ENCODE measurements around the gene SLC13A1.
"Not testable (repeated sequence)": the region's sequence is repeated elsewhere in the genome, so short reads cannot be mapped to it uniquely, and the experiment has no call there.

The SLC13A1 gene, protein sequence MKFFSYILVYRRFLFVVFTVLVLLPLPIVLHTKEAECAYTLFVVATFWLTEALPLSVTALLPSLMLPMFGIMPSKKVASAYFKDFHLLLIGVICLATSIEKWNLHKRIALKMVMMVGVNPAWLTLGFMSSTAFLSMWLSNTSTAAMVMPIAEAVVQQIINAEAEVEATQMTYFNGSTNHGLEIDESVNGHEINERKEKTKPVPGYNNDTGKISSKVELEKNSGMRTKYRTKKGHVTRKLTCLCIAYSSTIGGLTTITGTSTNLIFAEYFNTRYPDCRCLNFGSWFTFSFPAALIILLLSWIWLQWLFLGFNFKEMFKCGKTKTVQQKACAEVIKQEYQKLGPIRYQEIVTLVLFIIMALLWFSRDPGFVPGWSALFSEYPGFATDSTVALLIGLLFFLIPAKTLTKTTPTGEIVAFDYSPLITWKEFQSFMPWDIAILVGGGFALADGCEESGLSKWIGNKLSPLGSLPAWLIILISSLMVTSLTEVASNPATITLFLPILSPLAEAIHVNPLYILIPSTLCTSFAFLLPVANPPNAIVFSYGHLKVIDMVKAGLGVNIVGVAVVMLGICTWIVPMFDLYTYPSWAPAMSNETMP

GRCh38 chr7:123199883-123200282 lies at the start of gene SLC13A1:
Gene SLC13A1 (minus strand): TSS chr7:123199969. CDS start chr7:123199946, 23 bp downstream.
- H3K4me3 Mint-ChIP-seq = no peak within 1 kb of the TSS
- H3K9me3 Mint-ChIP-seq = no peaks in the 10 kb centered on the region
- no peak for DNase-seq
- H3K27me3 Mint-ChIP-seq = no peaks in the 10 kb centered on the region
- H3K36me3 Mint-ChIP-seq (ENCODE audit: low read depth) = no peaks in the 10 kb centered on the region
- no peak within 1 kb of the TSS for H3K27ac Mint-ChIP-seq
- no peaks in the 10 kb centered on the region for H3K4me1 Mint-ChIP-seq (ENCODE audit: low read depth)

- Mint-ChIP-seq H3K27me3 (no peaks in the 10 kb centered on the region), H3K9me3 (peaks cover 2% of the 10 kb centered on the region), H3K4me3 (no peak overlapping the region), H3K27ac (no peak overlapping the region), H3K36me3 (ENCODE audit: low read depth) (no peaks in the 10 kb centered on the region), H3K4me1 (ENCODE audit: low read depth) (no peaks in the 10 kb centered on the region)
- DNase-seq = no peak
Measured at GRCh38 chr7:123244768-123245167, 45.0 kb upstream of the SLC13A1 start.

- H3K27ac Mint-ChIP-seq = no peak overlapping the region
- H3K9me3 Mint-ChIP-seq = no peaks in the 10 kb centered on the region
- no peak overlapping the region for H3K4me3 Mint-ChIP-seq
- H3K36me3 Mint-ChIP-seq (ENCODE audit: low read depth) = no peaks in the 10 kb centered on the region
- no peak for DNase-seq
- H3K4me1 Mint-ChIP-seq (ENCODE audit: low read depth) = no peaks in the 10 kb centered on the region
- no peaks in the 10 kb centered on the region for H3K27me3 Mint-ChIP-seq
Measured at GRCh38 chr7:123242467-123243092, 42.8 kb upstream of the SLC13A1 start.

GRCh38 chr7:123241809-123242208 lies 42.0 kb upstream of the SLC13A1 start:
- Mint-ChIP-seq H3K9me3 (no peaks in the 10 kb centered on the region), H3K4me3 (no peak overlapping the region), H3K27me3 (no peaks in the 10 kb centered on the region), H3K36me3 (ENCODE audit: low read depth) (no peaks in the 10 kb centered on the region), H3K4me1 (ENCODE audit: low read depth) (no peaks in the 10 kb centered on the region), H3K27ac (no peak overlapping the region)
- no peak for DNase-seq

DNA sequence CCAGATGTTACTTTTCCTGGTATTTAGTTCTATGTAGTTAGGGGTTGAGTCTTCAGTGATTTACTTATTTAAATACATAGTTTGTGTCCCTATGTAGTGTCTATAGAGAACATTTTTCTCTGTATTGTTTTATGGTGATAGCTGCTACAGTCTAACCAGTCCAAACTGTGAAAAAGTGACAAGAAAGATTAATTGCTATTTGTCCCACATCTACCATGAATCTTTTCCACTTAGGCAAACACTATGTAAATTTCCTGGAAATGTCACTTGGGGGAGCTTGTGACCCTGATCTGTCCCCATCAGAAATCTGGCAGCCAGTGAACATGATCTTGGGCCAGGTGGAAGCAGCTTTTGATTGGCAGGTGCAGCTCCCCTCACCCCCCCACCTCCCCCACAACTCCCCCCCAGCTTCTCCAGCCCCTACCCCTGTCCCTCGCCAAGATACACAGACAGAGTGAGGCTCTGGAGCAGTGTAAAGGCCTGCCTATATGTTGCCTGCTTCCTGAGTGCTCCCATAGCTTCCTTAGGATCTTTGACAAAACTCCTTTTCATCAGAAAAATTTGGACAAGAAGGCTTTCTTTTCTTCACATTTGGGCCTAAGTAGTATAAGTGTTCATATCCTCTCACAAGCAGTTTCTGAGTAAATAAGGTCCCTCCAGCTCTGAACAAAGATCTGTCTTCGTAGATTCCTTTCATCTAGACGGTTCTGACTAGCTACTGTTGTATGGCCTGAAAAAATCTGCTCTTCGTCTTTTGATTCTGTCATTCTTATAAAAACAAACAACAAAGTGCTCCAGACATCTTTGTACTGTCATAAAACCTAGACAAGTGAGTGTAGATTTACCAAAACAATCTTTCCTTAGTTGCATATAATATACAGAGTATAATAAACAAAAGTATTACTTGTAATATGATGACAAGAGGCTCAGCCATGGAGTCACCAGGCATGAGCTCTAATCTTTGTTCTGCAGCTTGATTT lies 31.5 kb upstream of the SLC13A1 start:
- Mint-ChIP-seq H3K27me3 (no peaks in the 10 kb centered on the region), H3K4me1 (ENCODE audit: low read depth) (no peaks in the 10 kb centered on the region), H3K36me3 (ENCODE audit: low read depth) (no peaks in the 10 kb centered on the region), H3K9me3 (peaks cover 3% of the 10 kb centered on the region), H3K4me3 (no peak overlapping the region), H3K27ac (no peak overlapping the region)
- no peak for DNase-seq

DNA sequence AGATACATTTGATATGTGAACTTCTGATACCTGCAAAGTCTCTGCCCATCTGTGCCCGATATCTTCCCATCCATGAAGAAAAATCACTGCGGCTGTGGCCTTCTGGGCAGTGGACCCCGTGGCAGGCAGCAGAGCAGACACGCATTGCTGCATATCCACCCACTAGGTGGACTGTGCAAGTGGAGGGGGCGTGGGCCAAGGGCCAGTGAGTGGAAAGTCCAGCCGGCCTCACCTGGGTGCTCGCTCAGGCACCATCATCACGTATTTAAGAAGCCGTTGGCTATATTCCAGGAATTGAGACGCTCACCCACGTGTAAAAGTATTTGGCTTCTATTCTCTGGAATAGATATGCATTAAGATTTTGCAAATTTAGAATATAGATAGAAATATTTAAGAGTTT lies 30.8 kb upstream of the SLC13A1 start:
- peaks cover 3% of the 10 kb centered on the region for H3K9me3 Mint-ChIP-seq
- DNase-seq = no peak
- no peaks in the 10 kb centered on the region for H3K36me3 Mint-ChIP-seq (ENCODE audit: low read depth)
- H3K27me3 Mint-ChIP-seq = no peaks in the 10 kb centered on the region
- H3K4me3 Mint-ChIP-seq = no peak overlapping the region
- no peak overlapping the region for H3K27ac Mint-ChIP-seq
- H3K4me1 Mint-ChIP-seq (ENCODE audit: low read depth) = no peaks in the 10 kb centered on the region

DNA sequence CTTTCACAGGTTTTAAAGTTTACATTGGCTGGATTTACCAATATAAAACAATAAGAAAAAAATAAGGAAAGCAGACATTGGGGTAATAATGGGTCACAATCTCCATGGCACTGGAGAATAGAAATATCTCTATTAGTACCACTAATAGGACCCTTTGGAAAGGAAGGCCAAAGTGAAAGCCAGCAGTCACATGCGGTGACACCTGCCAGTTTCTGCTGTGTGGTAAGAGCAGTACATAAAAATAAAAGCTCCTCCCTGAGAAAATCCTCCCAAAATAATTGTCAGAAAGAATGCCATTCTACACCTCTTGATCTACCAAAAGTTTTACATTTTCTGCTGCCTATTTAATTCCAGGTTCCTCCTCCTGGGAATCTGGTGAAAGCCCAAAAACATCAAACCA lies 30.4 kb upstream of the SLC13A1 start:
- Mint-ChIP-seq H3K27ac (no peak overlapping the region), H3K36me3 (ENCODE audit: low read depth) (no peaks in the 10 kb centered on the region), H3K4me1 (ENCODE audit: low read depth) (no peaks in the 10 kb centered on the region), H3K9me3 (peaks cover 3% of the 10 kb centered on the region), H3K4me3 (no peak overlapping the region), H3K27me3 (no peaks in the 10 kb centered on the region)
- DNase-seq = no peak

GRCh38 chr7:123229426-123229825 lies 29.7 kb upstream of the SLC13A1 start:
- Mint-ChIP-seq H3K9me3 (peaks cover 3% of the 10 kb centered on the region), H3K27me3 (no peaks in the 10 kb centered on the region), H3K27ac (no peak overlapping the region), H3K36me3 (ENCODE audit: low read depth) (no peaks in the 10 kb centered on the region), H3K4me3 (no peak overlapping the region), H3K4me1 (ENCODE audit: low read depth) (no peaks in the 10 kb centered on the region)
- no peak for DNase-seq

DNA sequence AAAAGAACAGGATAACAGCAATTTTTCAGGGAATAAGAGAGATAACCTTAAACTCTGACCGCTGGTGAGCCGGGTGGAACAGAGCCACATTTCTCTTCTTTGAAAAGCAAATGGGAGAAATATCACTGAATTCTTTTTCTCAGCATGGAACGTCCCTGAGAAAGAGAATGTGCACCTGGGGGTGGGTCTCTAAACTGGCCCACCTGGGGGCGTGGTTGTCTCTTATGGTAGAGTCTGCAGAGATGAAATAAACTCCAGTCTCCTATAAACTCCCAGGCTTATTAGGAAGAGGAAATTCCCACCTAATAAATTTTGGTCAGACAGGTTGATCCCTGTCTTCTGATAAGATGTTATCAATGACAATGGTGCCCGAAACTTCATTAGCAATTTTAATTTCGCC lies 27.9 kb upstream of the SLC13A1 start:
- DNase-seq; H3K4me3 Mint-ChIP-seq; H3K27me3 Mint-ChIP-seq; H3K36me3 Mint-ChIP-seq (ENCODE audit: low read depth); H3K4me1 Mint-ChIP-seq (ENCODE audit: low read depth); H3K27ac Mint-ChIP-seq: not testable (repeated sequence)
- H3K9me3 Mint-ChIP-seq = peaks cover 13% of the 10 kb centered on the region

DNA sequence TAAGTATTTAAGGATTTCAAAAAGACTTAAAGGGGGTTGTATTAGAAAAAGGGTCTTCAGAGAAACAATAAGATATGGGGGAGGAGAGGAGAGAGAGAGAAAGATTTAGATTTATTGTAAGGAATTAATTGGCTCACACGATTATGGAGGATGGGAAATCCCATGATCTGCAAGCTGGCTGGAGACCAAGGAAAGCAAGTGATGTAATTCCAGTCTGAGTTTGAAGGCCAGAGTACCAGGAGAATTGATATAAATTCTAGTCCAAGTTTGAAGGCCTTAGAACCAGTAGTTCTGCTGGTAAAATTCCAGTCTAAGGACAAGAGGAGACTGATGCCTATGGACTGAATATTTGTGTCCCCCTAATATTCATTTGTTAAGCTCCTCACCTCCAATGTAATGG lies 20.6 kb upstream of the SLC13A1 start:
- Mint-ChIP-seq H3K4me3 (no peak overlapping the region), H3K27me3 (no peaks in the 10 kb centered on the region), H3K36me3 (ENCODE audit: low read depth) (no peaks in the 10 kb centered on the region), H3K9me3 (peaks cover 17% of the 10 kb centered on the region), H3K27ac (no peak overlapping the region), H3K4me1 (ENCODE audit: low read depth) (no peaks in the 10 kb centered on the region)
- no peak for DNase-seq

GRCh38 chr7:123218866-123219265 lies 19.1 kb upstream of the SLC13A1 start:
- Mint-ChIP-seq H3K4me1 (ENCODE audit: low read depth) (no peaks in the 10 kb centered on the region), H3K27me3 (no peaks in the 10 kb centered on the region), H3K9me3 (peaks cover 29% of the 10 kb centered on the region), H3K4me3 (no peak overlapping the region), H3K27ac (no peak overlapping the region), H3K36me3 (ENCODE audit: low read depth) (no peaks in the 10 kb centered on the region)
- no peak for DNase-seq

DNA sequence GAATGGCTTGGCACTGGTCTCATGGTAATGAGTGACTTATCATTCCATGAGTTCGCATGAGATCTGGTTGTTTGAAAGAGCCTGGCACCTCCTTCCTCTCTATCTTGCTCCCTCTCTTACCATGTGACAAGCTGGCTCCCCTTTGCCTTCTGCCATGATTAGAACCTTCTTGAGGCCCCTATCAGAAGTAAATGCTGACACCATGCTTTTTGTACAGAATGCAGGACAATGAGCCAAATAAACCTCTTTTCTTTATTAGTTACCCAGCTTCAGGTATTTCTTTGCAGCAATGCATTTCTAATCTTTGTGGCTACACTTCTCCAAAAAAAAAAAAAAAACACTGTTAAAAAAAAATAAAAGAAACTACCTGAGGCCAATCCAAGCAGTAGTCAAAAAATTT lies 17.1 kb upstream of the SLC13A1 start:
- H3K4me1 Mint-ChIP-seq (ENCODE audit: low read depth) = no peaks in the 10 kb centered on the region
- no peaks in the 10 kb centered on the region for H3K36me3 Mint-ChIP-seq (ENCODE audit: low read depth)
- no peak overlapping the region for H3K4me3 Mint-ChIP-seq
- no peak for DNase-seq
- no peak overlapping the region for H3K27ac Mint-ChIP-seq
- no peaks in the 10 kb centered on the region for H3K27me3 Mint-ChIP-seq
- H3K9me3 Mint-ChIP-seq = peaks cover 18% of the 10 kb centered on the region

GRCh38 chr7:123215350-123215749 lies 15.6 kb upstream of the SLC13A1 start:
- no peak overlapping the region for H3K4me3 Mint-ChIP-seq
- DNase-seq = no peak
- H3K4me1 Mint-ChIP-seq (ENCODE audit: low read depth) = no peaks in the 10 kb centered on the region
- H3K27ac Mint-ChIP-seq = no peak overlapping the region
- no peaks in the 10 kb centered on the region for H3K27me3 Mint-ChIP-seq
- H3K9me3 Mint-ChIP-seq = peaks cover 18% of the 10 kb centered on the region
- H3K36me3 Mint-ChIP-seq (ENCODE audit: low read depth) = no peaks in the 10 kb centered on the region

- no peaks in the 10 kb centered on the region for H3K4me1 Mint-ChIP-seq (ENCODE audit: low read depth)
- peaks cover 13% of the 10 kb centered on the region for H3K9me3 Mint-ChIP-seq
- no peak overlapping the region for H3K27ac Mint-ChIP-seq
- DNase-seq = no peak
- H3K4me3 Mint-ChIP-seq = no peak overlapping the region
- no peaks in the 10 kb centered on the region for H3K27me3 Mint-ChIP-seq
- H3K36me3 Mint-ChIP-seq (ENCODE audit: low read depth) = no peaks in the 10 kb centered on the region
Measured at GRCh38 chr7:123211545-123211944, 11.8 kb upstream of the SLC13A1 start.

All from activated T-cell treated with anti-CD3 and anti-CD28 coated beads, Interleukin-2, amount 50 U/mL, for 24 hours (primary cell).